Measurements from ENCODE around the gene CNIH2.
"Not testable (repeated sequence)": the region's sequence is repeated elsewhere in the genome, so short reads cannot be mapped to it uniquely, and the experiment has no call there.

The CNIH2 gene

GRCh38 chr11:66316849-66317251, 38.9 kb downstream of the CNIH2 start, which contains the start of gene CD248:
Gene CD248 (minus strand): TSS chr11:66317044. CDS start chr11:66317027, 17 bp downstream.
- no peak for DNase-seq

DNA sequence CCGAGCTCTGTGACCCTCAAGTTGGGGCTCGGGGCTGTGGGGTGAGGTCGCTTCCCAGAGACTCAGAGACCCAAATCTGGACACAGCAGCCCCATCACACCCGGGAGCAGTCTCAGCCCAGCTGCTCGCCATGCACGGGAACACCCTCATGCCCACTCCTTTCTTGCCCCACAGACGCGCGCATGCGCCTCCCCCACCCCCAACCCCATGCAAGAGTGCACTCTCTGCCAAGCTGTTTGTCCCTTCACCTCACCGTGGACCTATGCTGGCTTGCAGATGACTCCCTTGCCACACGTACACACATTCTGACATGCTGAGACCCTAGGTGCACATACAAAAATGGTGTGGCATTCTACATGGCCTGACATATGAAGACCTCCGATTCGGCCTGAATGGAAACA, 39.3 kb downstream of the CNIH2 start:
- DNase-seq, result peak; percentile 46

DNA sequence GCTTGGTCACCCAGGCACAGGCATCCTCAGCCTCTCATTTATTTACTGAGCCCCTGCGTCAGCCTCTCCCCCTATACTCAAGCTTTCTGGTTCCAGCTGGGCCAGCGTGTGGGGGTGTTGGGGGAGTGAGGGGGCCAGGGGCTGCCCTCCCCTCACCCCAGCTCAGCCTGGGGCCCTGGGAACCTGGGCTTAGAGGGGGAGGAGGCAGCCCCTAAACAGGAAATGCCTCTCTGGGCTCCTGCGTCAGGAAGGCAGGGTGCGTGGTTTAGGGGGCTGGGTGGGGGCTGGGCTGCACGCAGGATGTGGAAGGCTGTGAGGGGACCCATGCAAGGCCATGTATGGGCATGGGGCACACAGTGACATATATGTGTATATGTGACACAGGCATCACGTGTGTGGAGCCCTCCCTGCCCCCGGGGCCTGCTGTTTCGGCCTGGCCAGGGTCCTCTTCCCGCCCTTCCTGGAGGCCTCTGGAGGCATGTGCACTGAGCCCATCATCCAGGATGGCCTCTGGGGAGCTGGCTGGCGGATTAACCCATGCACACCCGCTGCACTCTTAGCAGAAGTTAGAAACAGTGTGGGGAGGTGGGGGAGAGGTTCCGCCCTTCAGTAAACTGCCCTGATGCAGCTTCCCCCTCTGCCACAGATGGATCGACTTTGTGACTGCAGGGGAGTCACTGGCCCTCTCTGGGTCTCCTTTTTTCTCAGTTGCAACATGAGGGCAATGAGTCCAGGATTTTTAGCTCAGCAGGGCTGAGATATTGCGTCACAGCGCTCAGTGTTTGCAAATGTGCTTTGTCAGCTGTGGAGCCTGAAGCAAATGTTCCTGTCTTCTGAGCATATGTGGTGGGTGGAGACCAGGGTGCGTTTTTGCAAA, 40.0 kb downstream of the CNIH2 start:
- DNase-seq, result peak; percentile 40

GRCh38 chr11:66318600-66318970, 40.6 kb downstream of the CNIH2 start:
- no peak for DNase-seq

- not testable (repeated sequence) for DNase-seq
These were observed 42.3 kb downstream of the CNIH2 start for GRCh38 chr11:66320289-66320688.

DNA sequence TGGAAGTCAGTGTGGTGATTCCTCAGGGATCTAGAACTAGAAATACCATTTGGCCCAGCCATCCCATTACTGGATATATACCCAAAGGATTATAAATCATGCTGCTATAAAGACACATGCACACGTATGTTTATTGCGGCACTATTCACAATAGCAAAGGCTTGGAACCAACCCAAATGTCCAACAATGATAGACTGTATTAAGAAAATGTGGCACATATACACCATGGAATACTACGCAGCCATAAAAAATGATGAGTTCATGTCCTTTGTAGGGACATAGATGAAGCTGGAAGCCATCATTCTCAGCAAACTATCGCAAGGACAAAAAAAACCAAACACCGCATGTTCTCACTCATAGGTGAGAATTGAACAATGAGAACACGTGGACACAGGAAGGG, 42.8 kb downstream of the CNIH2 start:
- not testable (repeated sequence) for DNase-seq

- no peak for DNase-seq
These were observed 43.6 kb downstream of the CNIH2 start for GRCh38 chr11:66321606-66322005.

GRCh38 chr11:66322732-66323427, 44.9 kb downstream of the CNIH2 start:
- DNase-seq, result no peak

GRCh38 chr11:66323684-66324083, 45.7 kb downstream of the CNIH2 start:
- no peak for DNase-seq

DNA sequence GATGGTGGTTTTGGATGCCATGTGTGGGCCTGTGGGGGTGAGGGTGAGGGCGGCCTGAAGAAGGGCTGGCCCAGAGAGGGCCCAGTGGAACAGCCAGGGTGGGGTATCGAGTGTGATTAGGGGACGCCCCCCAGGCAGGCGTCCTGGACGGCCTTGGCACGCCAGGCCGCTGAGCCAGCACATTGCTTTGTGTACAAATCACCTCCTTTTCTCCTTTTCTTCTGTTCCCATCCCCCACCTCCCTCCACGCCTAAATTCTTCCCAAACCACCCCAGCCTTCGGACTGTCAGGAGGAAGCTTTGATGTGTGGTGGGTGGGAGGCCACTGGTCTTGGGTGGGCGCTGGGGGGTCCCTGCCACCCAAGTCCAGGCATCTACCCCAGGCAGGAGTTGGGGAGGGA, 46.7 kb downstream of the CNIH2 start:
- DNase-seq, result no peak

- DNase-seq, result no peak
These were observed 47.3 kb downstream of the CNIH2 start for GRCh38 chr11:66325263-66325671.

DNA sequence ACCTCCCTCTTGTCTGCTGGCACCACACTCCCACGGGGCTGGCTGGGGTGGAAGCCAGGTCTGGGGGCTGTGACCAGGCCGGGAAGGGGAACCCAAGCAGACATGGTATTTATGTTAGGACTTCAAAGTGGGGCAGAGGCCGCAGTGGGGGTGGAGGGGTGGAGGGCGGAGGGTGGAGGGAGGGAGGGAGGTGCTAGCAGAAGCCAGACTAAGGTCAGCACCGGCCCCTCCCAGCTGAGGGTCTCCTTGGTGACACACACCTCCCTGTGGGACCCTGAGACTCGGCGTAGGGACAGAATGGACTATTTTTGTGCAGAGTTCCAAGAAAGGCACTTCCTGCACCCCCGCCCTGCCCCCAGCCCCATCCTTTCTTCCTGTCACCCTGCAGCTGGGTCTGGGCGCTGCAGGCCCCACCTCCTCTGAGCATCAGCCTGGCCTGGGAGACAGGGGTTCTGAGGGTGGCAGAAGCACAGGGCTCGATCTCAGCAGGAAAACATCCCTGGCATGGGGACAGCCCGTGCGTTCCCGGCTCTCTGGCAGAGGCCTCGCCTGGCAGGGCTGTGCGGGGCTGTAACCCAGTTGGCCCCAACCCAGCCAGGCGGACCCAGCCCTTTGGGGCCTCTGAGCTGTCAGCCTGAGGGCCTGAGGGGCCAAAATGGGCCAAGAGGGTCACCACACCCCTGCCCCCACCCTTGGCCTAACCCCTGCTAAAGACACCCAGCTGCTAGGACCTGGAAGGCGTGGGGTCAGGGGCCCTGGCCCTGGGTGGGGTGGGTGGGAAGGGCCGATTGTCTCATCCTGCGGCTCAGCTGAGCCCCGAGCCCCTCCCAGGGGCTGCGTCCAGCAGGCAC, 48.5 kb downstream of the CNIH2 start:
- peak; percentile 39 for DNase-seq

DNA sequence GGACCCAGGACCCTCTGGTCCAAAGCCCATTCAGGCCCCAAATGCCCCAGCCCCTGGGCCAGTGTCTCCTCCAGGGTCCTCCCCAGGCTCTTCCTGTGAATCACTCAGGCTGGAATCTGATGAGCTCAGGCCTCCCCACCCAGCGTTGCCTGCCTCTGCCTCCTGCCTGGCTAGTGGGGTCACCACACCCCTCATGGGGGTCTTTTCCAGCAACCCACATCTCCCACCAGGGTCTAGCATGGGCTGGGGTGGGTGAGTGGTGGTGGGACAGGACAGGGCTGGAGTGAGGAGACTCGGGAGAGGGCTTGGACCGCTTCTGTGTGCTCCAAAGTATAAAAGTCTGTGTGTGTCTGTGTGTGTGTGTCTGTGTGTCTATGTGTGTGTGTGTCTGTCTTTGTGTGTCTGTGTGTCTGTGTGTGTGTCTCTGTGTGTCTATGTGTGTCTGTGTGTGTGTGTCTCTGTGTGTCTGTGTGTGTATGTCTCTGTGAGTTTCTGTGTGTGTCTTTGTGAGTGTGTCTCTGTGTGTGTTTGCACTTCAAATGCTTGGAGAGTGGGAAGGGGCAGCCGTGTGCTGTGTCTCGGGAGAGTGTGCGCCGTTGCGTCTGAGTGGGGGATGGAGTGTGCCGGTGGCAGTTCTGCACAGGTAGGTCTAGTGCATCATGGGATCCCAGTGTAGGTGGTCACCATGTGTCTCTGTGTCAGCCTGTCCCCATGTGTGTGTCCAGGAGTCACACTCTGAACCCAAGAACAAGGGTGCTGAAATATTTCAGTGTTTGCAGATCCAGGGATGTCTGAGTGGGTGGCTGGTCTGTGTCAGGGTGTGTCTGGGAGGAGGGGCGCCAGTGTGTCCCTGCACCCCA, 49.4 kb downstream of the CNIH2 start:
- no peak for DNase-seq

- DNase-seq, result peak; percentile 29
These were observed 50.0 kb downstream of the CNIH2 start for GRCh38 chr11:66328031-66328301.

GRCh38 chr11:66328302-66329144, 50.5 kb downstream of the CNIH2 start:
- DNase-seq, result peak; percentile 88

DNA sequence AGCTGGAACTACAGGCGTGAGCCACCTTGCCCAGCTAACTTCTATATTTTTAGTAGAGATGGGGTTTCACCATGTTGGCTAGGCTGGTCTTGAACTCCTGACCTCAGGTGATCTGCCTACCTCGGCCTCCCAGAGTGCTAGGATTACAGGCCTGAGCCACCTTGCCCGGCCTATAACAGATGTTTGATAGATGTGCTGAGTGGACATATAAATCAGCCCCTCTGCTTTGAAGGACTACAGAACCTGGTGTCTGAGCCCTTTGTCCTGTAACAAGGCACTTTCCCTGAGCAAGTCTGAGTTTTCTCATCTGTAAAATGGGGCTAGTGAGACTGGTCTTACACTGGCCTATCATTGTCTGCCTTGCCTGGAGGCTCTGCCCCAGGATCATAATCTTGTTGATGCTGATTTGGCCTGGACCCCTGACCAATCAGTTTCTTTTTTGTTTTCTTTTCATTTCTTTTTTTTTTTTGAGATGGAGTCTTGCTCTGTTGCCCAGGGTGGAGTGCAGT, 51.2 kb downstream of the CNIH2 start:
- DNase-seq, result no peak

DNA sequence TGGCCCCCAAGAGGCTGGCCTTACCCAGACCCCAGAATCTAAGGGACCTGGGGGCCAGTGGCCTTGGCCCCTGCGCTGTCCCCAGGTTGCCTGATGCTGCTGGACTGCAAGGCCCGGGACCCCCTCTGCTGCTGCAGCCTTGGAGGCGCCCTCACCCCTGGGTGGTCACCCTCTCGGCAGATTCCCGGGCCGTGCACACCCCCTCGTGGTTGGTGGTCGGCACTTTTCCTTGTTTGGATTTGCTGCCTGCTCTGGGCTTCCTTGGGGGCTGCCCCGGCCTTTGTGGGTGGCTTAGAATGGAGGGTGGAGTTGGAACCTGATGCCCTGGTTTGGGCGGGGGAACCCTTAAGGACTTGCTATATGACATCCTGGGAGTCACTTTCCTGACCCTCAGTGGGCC, 53.0 kb downstream of the CNIH2 start:
- DNase-seq, result no peak

GRCh38 chr11:66331542-66332370, 53.8 kb downstream of the CNIH2 start:
- DNase-seq, result no peak

DNA sequence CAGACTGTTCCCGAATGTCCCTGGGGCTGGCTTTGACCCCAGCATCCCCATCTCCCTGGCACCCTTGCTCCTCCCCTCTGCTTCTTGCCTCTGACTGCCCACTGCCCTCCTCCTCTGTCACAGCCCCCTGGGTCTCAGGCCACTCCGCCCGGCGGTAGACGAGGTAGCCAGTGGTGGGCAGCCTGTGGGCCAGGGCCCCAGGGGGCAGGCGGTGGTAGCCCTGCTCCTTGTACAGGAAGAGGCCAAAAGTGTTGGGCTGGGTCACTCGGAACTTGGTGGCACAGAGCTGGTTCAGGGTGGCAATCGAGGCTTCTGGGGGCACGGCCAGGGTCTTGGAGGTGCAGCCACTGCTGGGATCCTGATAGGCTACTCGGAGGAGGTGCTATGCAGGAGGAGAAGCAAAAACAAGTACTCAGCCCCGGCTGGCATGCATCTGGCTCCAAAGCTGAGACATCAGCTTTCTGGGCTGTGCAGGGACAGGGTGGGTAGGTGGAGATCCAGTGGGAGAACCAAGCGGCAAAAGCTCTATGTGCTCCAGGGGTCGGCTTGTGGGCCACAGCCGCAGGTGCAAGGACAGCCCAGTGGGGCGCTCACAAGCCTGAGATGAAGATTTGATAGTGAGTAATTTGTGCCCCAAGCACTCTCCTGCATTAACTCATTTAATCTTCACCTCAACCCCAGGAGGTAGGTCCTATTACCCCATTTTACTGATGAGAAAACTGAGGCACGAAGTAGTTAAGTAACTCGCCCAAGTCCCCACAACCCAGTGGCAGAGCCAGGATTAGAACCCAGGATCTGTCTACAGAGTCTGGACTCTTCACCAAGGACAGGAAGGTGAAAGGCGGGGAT, 54.6 kb downstream of the CNIH2 start:
- no peak for DNase-seq

Data from stimulated activated CD4-positive, alpha-beta T cell treated with anti-CD3 and anti-CD28 coated beads, Interleukin-15, amount 100 ng/mL, for 24 hours (primary cell).